GM15510 (cell line): ENCODE results near the gene DENND2C.

Experiments
- POLR2A ChIP-seq: IDR thresholded peaks from 3 replicates; pipeline ENCODE4 v1.6.1; 2011; ENCODE audit warnings: borderline replicate concordance; ENCODE audit not compliant: insufficient read length; ENCODE audit errors: extremely low read depth

DENND2C gene

GRCh38 chr1:114549137-114549536, 120.7 kb downstream of the DENND2C start:
- no peak for TF ChIP-seq POLR2A

- no peak for TF ChIP-seq POLR2A
These were observed 122.8 kb downstream of the DENND2C start for GRCh38 chr1:114547076-114547475.

DNA sequence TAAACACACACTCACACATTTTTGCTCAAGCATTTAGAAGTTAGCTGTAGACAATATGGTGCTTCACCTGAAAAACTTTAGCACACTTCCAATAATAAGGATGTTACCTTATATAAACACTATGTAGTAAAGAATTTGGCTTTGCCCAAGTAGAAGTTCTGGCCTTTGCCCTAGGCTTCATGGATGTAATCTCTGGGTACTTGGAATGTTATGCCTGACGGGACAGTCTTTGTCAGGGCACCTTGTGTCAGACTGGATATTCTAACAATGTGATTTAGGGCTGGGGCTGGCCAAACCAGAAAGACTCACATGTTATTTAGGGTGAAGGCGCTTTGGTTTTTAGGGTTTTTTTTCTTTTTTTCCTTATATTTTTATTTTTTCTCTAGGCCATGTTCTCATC, 124.1 kb downstream of the DENND2C start:
- TF ChIP-seq POLR2A: no peak

GRCh38 chr1:114545315-114545714, 124.5 kb downstream of the DENND2C start:
- TF ChIP-seq POLR2A: no peak

DNA sequence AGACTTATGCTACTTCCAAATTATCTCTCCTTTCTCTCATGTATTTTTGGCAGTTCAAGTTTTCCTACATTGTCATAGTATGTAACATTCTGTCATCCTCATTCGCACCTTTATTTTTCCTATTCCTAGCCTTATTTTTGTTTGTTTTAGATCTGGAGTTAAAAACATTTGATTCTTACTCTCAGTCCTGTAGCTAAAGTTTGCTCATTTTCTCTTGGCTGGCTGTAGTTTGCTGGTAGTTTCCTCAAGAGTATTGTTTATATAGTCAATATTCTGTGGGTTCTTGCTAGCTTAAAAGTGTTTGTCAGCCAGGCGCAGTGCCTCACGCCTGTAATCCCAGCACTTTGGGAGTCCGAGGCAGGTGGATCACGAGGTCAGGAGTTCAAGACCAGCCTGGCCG, 129.0 kb downstream of the DENND2C start:
- TF ChIP-seq POLR2A: no peak

GRCh38 chr1:114540272-114540671, 129.6 kb downstream of the DENND2C start:
- no peak for TF ChIP-seq POLR2A

DNA sequence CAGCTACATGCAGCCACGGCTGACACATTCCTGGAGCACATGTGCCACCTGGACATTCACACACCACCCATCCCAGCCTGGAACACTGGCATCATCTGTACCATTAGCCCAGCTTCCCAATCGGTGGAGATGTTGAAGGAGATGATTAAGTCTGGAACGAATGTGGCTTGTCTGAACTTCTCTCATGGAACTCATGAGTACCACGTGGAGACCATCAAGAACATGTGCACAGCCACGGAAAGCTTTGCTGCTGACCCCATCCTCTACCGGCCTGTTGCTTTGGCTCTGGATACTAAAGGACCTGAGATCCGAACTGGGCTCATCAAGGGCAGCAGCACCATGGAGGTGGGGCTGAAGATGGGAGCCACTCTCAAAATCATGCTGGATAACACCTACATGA, 133.8 kb downstream of the DENND2C start:
- TF ChIP-seq POLR2A: no peak

- no peak for TF ChIP-seq POLR2A
These were observed 134.4 kb downstream of the DENND2C start for GRCh38 chr1:114535401-114535800.
